Panc1 (cell line): Measurements from ENCODE around the gene TOE1. TPM values are rescaled to one million over a fixed set of nuclear protein-coding genes. Genes with fewer than 3 reads are reported as not detected.

Experiments used
- ATAC-seq: fragments of 200-7000 bp; cut with Tn5 transposase; 2 replicates; pipeline ENCODE4 v1.9.1; 2020; ENCODE audit warnings: mild to moderate bottlenecking, moderate library complexity
- BruUV-seq: library from RNA; stranded (reverse); fragments of 400-500 nt; replicated peaks from 2 replicates; lab custom pipeline; 2021; lab: Mats Ljungman, UMichigan
- CTCF ChIA-PET: fragments of 300-600 bp; sonication (Branson Sonifier 250); formaldehyde crosslinking; loops from one replicate; lab custom pipeline; 2022; ENCODE audit warnings: antibody characterized with exemption; lab: Charles Lee
- POLR2A ChIA-PET: fragments of 300-600 bp; sonication (Branson Sonifier 250); formaldehyde crosslinking; loops from one replicate; lab custom pipeline; 2022; ENCODE audit warnings: antibody characterized with exemption; lab: Charles Lee
- DNase-seq: peaks from one replicate; pipeline ENCODE4 v3.0.0-alpha.2; 2010; ENCODE audit warnings: low read depth, low spot score
- H3K27ac ChIP-seq: 2 replicates; pipeline ENCODE4 v1.5.1; 2011; ENCODE audit warnings: mild to moderate bottlenecking, low read length, inconsistent platforms
- H3K27me3 ChIP-seq: fragments of 200-500 bp; sonication (Bioruptor generic); 2 replicates; pipeline ENCODE4 v1.6.0; 2014; ENCODE audit warnings: low read length, inconsistent platforms; ENCODE audit not compliant: control insufficient read depth, insufficient read depth
- H3K36me3 ChIP-seq: fragments of 200-500 bp; sonication (Bioruptor generic); 2 replicates; pipeline ENCODE4 v1.5.1; 2014; ENCODE audit warnings: inconsistent platforms, mild to moderate bottlenecking, low read length, moderate library complexity; ENCODE audit not compliant: control insufficient read depth, insufficient read depth
- H3K4me1 ChIP-seq: 2 replicates; pipeline ENCODE4 v1.5.1; 2011; ENCODE audit warnings: inconsistent platforms, mild to moderate bottlenecking, low read length, moderate library complexity; ENCODE audit not compliant: control insufficient read depth, insufficient read depth
- H3K4me3 ChIP-seq, 2 experiments: 2 replicates each; pipeline ENCODE4 v1.5.1; 2011 to 2012; ENCODE audit warnings: low read depth in 2 of 2, low read length in 2 of 2, mild to moderate bottlenecking in 2 of 2, inconsistent platforms in 1 of 2, moderate library complexity in 1 of 2
- H3K9me3 ChIP-seq: fragments of 200-500 bp; sonication (Bioruptor generic); 2 replicates; pipeline ENCODE4 v1.5.1; 2014; ENCODE audit warnings: low read depth, mild to moderate bottlenecking, inconsistent platforms, low read length, moderate library complexity; ENCODE audit not compliant: control insufficient read depth, insufficient read depth
- POLR2AphosphoS5 ChIP-seq: IDR thresholded peaks from 2 replicates; pipeline ENCODE4 v1.6.1; 2012; ENCODE audit warnings: mild to moderate bottlenecking, low read depth, low read length, moderate library complexity
- SIN3A ChIP-seq: IDR thresholded peaks from 2 replicates; pipeline ENCODE4 v1.6.1; 2012; ENCODE audit warnings: low read depth, mild to moderate bottlenecking, low read length, moderate library complexity, borderline replicate concordance; ENCODE audit not compliant: insufficient read depth
- TCF7L2 ChIP-seq: IDR thresholded peaks from 2 replicates; pipeline ENCODE4 v1.6.1; 2011; ENCODE audit warnings: mild to moderate bottlenecking, low read depth, low read length, inconsistent platforms
- in situ Hi-C: cut with HindIII; loops from 2 replicates; pipeline ENCODE4 v1.10.0; 2016; ENCODE audit warnings: low sequenced_read_pairs, low pct_unique_long_range_greater_than_20kb
- intact Hi-C: fragments of 100-400 bp; cut with micrococcal nuclease; formaldehyde crosslinking; loops from one replicate; pipeline ENCODE4 v1.10.0; 2022; ENCODE audit not compliant: unreplicated experiment
- total RNA-seq: library from RNA; stranded (reverse); gene quantifications from one replicate; pipeline ENCODE4 v1.2.1, GENCODE V29; 2021; ENCODE audit not compliant: unreplicated experiment
- TF ChIP-seq, protein P1 (sequence below), 2 experiments: IDR thresholded peaks; 2 replicates each; pipeline ENCODE4 v1.6.1; 2011 to 2012; ENCODE audit warnings: low read depth in 2 of 2, control low read depth in 1 of 2, low read length in 1 of 2, mild to moderate bottlenecking in 1 of 2, moderate library complexity in 1 of 2; ENCODE audit not compliant: insufficient read depth in 1 of 2
- TF ChIP-seq, protein P2 (sequence below): fragments of 450-650 bp; IDR thresholded peaks from 2 replicates; pipeline ENCODE4 v1.5.1; 2017; ENCODE audit warnings: mild to moderate bottlenecking

Gene TOE1
- total RNA-seq, 1 experiment from 2014 or later, result 14.3 TPM

DNA sequence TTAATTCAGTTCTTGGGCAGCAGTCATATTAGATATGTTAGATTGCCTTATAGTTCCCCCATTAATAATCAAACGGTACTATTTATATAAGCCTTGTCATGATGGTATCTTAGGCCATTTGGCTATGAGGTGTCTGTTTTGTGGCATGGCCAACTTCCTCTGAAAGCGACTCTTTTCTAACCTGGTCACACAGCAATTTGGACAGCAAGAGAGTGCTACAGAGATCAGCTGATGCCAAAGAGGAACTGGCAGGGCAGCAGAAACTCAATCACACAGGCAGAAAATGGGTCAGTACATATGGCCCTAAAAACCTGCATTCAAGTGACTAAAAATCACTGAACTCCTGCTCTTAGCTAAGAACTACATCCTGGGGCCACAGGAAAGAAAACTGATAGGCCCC lies 13.7 kb downstream of the TOE1 start:
- Histone ChIP-seq H3K4me1 (no peaks in the 10 kb centered on the region), H3K4me3 (no peak overlapping the region), H3K36me3 (no peaks in the 10 kb centered on the region), H3K9me3 (no peaks in the 10 kb centered on the region), H3K27me3 (no peaks in the 10 kb centered on the region), H3K27ac (no peak overlapping the region)
- no peak for DNase-seq
- no peak for TF ChIP-seq TCF7L2
- no peak for TF ChIP-seq SIN3A
- ATAC-seq, result no peak
- intact Hi-C loops (no loop called here), in situ Hi-C loops (no loop called here)
- POLR2A ChIA-PET, result no interaction called here
- CTCF ChIA-PET, result no interaction called here
- no TSS peak for BruUV-seq

DNA sequence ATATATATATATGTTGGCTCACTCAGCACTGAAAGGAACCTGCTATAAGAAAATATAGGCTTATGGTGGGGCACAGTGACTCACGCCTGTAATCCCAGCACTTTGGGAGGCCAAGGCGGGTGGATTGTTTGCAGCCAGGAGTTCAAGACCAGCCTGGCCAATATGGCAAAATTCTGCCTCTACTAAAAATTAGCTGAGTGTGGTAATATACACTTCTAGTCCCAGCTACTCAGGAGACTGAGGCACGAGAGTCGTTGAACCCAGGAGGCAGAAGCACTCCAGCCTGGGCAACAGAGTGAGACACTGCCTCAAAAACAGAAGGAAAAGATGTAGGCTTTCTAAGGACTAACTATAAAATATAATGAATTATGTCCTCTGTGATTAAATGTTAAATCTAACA lies 14.9 kb downstream of the TOE1 start:
- no peaks in the 10 kb centered on the region for H3K36me3 ChIP-seq
- BruUV-seq, result no TSS peak
- CTCF ChIA-PET, result interaction anchor here (0.6 kb wide), 1 partner anchor 128 kb away, joined by 3 read pairs; no protein-coding TSS in a partner anchor
- no peak overlapping the region for H3K4me3 ChIP-seq
- no peaks in the 10 kb centered on the region for H3K4me1 ChIP-seq
- no peak overlapping the region for H3K27ac ChIP-seq
- ATAC-seq (no peak), DNase-seq (no peak)
- H3K9me3 ChIP-seq, result no peaks in the 10 kb centered on the region
- TF ChIP-seq POLR2AphosphoS5, result no peak
- TF ChIP-seq, protein P1, sequence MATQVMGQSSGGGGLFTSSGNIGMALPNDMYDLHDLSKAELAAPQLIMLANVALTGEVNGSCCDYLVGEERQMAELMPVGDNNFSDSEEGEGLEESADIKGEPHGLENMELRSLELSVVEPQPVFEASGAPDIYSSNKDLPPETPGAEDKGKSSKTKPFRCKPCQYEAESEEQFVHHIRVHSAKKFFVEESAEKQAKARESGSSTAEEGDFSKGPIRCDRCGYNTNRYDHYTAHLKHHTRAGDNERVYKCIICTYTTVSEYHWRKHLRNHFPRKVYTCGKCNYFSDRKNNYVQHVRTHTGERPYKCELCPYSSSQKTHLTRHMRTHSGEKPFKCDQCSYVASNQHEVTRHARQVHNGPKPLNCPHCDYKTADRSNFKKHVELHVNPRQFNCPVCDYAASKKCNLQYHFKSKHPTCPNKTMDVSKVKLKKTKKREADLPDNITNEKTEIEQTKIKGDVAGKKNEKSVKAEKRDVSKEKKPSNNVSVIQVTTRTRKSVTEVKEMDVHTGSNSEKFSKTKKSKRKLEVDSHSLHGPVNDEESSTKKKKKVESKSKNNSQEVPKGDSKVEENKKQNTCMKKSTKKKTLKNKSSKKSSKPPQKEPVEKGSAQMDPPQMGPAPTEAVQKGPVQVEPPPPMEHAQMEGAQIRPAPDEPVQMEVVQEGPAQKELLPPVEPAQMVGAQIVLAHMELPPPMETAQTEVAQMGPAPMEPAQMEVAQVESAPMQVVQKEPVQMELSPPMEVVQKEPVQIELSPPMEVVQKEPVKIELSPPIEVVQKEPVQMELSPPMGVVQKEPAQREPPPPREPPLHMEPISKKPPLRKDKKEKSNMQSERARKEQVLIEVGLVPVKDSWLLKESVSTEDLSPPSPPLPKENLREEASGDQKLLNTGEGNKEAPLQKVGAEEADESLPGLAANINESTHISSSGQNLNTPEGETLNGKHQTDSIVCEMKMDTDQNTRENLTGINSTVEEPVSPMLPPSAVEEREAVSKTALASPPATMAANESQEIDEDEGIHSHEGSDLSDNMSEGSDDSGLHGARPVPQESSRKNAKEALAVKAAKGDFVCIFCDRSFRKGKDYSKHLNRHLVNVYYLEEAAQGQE (IDR thresholded peaks at IDR 0.05; ENCODE audit: insufficient read depth in 1 of 2, low read depth in 2 of 2, low read length in 1 of 2), result no peak
- POLR2A ChIA-PET, result interaction anchor here (0.5 kb wide), 1 partner anchor 367 kb away, joined by 5 read pairs; no protein-coding TSS in a partner anchor
- no peaks in the 10 kb centered on the region for H3K27me3 ChIP-seq
- in situ Hi-C loops (no loop called here), intact Hi-C loops (no loop called here)

DNA sequence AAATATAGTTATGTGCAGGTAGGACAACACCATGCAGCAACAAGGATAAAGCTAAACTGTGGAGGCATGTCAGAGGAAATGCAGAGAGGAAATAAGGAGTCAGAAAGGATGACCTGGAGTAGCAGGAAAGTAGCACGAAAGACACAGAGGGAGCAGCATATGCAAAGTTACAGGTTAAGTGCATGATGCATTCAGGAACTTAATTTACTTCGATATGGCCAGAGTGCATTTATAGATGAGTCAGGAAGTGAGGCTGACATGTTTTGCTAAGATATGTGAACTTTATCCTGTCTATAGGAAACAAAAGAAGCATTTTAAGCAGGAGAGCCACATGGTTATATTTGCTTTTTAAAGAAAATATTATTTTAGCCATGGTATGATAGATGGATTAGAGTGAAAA lies 15.7 kb downstream of the TOE1 start:
- no peak for DNase-seq
- no peak for ATAC-seq
- TF ChIP-seq, protein P2, sequence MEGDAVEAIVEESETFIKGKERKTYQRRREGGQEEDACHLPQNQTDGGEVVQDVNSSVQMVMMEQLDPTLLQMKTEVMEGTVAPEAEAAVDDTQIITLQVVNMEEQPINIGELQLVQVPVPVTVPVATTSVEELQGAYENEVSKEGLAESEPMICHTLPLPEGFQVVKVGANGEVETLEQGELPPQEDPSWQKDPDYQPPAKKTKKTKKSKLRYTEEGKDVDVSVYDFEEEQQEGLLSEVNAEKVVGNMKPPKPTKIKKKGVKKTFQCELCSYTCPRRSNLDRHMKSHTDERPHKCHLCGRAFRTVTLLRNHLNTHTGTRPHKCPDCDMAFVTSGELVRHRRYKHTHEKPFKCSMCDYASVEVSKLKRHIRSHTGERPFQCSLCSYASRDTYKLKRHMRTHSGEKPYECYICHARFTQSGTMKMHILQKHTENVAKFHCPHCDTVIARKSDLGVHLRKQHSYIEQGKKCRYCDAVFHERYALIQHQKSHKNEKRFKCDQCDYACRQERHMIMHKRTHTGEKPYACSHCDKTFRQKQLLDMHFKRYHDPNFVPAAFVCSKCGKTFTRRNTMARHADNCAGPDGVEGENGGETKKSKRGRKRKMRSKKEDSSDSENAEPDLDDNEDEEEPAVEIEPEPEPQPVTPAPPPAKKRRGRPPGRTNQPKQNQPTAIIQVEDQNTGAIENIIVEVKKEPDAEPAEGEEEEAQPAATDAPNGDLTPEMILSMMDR, result no peak
- no peak for TF ChIP-seq POLR2AphosphoS5
- no peak for TF ChIP-seq SIN3A
- TF ChIP-seq, protein P1 (IDR thresholded peaks at IDR 0.05; ENCODE audit: insufficient read depth in 1 of 2, low read depth in 2 of 2, low read length in 1 of 2), result no peak
- H3K27ac ChIP-seq, result no peak overlapping the region
- in situ Hi-C loops (no loop called here), intact Hi-C loops (no loop called here)
- ChIA-PET CTCF (interaction anchor here (0.6 kb wide), 1 partner anchor 127 kb away, joined by 3 read pairs; no protein-coding TSS in a partner anchor), POLR2A (interaction anchor here (2.2 kb wide), 1 partner anchor 8 kb away, joined by 7 read pairs; no protein-coding TSS in a partner anchor)
- BruUV-seq, result no TSS peak
- H3K36me3 ChIP-seq, result no peaks in the 10 kb centered on the region
- no peaks in the 10 kb centered on the region for H3K27me3 ChIP-seq
- H3K4me1 ChIP-seq, result no peaks in the 10 kb centered on the region
- H3K9me3 ChIP-seq, result no peaks in the 10 kb centered on the region
- no peak overlapping the region for H3K4me3 ChIP-seq
